ENCODE measurements around the gene TRIM65.
"Not testable (repeated sequence)": the region's sequence is repeated elsewhere in the genome, so short reads cannot be mapped to it uniquely, and the experiment has no call there.

Gene TRIM65

DNA sequence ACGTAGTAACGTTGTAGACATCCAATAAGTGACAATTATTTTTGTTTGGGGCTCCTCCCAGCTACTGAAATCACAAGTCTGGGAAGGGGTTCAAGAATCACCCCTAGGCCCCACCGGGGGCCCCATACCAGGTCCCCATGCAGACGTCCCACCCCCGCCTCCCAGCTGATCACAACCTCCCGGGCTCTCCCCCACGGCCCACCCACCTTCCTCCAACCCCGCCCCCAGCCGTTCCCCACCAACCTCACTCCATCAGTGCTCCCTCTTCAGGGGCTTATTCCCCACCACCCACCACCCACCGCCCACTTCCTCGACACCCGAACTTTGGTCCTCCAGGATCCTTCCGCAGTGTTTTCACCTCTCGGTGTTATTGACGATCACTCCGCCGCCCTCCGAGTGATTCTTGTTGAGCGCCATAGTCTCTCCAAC is 41.9 kb downstream of the TRIM65 start:
- peak overlapping the region; percentile 80 for H3K27ac ChIP-seq
- no peak for TF ChIP-seq ZFX (IDR thresholded peaks at IDR 0.05)
- TF ChIP-seq, protein P1, sequence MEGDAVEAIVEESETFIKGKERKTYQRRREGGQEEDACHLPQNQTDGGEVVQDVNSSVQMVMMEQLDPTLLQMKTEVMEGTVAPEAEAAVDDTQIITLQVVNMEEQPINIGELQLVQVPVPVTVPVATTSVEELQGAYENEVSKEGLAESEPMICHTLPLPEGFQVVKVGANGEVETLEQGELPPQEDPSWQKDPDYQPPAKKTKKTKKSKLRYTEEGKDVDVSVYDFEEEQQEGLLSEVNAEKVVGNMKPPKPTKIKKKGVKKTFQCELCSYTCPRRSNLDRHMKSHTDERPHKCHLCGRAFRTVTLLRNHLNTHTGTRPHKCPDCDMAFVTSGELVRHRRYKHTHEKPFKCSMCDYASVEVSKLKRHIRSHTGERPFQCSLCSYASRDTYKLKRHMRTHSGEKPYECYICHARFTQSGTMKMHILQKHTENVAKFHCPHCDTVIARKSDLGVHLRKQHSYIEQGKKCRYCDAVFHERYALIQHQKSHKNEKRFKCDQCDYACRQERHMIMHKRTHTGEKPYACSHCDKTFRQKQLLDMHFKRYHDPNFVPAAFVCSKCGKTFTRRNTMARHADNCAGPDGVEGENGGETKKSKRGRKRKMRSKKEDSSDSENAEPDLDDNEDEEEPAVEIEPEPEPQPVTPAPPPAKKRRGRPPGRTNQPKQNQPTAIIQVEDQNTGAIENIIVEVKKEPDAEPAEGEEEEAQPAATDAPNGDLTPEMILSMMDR (conservative IDR thresholded peaks at IDR 0.05), result no peak

DNA sequence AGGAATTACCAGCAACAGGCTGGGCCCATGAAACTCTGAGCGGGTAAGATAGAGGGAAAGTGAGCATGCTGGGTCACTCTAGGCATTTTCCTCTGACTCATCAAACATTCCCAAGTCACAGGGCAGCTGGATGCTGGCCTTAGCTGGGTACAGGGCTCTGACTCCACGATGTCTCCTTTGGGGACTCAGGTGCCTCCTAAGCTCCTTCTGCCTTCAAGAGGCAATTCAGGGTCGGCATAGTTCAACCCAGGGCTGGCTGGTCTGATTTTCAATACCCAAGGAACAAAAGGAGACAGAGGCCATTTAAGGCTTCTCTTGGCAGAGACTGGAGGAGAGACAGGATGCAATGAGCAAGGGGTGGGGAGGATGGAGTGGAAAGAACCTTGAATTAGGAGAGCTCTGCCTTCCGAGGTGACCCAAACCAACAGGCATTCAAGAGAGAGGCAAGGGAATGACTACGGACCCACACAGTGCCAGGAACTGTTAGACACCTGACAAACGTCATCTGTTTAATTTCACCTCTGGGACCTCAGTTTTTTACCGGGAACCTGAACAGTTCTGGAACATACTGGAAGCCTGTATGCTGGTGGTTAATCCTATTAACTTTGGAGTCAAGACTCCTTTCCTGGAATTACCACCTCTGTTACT is 42.5 kb downstream of the TRIM65 start:
- H3K27ac ChIP-seq, result peak overlapping the region; percentile 80
- no peak for TF ChIP-seq ZFX (IDR thresholded peaks at IDR 0.05)
- TF ChIP-seq, protein P1 (conservative IDR thresholded peaks at IDR 0.05), result no peak

DNA sequence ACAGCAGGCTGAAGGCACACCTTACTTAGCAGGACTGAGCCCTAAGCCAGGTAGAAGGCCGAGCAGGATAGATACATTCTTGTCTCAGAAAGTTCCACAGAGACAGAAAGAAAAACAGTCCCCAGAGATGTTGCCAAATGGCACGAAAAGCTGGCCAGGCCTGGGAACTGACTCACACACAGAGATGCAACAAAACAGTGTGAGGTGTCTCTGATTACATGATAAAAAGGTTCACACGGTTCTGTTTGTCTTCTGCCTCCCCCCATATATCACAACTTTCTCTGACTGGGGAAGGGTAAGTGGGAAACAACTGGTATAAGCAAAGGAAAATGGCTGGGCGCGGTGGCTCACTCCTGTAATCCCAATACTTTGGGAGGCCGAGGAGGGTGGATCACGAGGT is 43.3 kb downstream of the TRIM65 start:
- TF ChIP-seq, protein P1 (conservative IDR thresholded peaks at IDR 0.05), result no peak
- no peak for TF ChIP-seq ZFX (IDR thresholded peaks at IDR 0.05)
- H3K27ac ChIP-seq, result no peak overlapping the region

DNA sequence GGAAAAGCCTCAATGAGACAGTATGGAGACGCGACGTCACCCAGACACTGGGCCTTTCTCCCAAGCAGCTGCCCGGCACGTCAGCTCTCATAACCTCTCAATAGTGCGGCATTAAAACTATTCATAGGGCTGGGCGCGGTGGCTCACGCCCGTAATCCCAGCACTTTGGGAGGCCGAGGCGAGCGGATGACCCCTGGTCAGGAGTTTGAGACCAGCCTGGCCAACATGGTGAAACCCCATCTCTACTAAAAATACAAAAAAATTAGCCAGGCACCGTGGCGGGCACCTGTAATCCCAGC is 45.1 kb downstream of the TRIM65 start:
- not testable (repeated sequence) for H3K27ac ChIP-seq

DNA sequence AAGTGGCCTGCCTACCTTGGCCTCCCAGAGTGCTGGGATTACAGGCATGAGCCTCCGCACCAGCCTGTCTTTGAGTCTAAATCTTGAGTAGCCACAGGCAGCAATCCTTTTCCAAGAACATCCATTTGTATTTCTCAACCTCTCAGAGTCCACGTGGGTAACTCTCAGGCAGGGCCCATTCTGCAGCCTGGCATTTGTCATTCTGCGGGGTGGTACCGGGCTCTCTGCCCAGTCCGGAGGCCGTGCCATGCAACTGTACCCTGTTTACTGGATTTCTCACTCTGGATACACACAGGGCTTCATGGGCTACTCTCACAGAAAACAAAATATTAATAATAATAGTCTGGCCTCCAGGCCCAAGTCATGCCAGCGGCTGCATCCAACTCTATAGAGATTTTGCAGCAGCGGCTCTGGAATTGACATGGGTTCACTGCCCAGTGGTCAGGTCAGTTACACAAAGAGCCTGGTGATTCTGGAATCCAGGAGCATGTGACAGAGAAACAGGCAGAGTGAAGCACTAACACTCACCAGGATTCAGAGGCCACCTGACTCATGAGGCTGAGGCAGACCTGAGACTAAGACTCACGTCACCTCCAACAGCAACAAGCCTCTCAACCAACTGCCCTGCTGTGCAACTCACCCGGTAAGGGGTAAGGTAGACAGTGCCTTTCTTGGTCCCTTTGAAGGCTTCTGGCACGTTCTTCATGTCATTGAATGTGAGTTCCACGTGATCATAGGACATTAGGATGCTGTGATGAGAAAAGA is 45.6 kb downstream of the TRIM65 start:
- no peak for TF ChIP-seq ZFX (IDR thresholded peaks at IDR 0.05)
- TF ChIP-seq, protein P1 (conservative IDR thresholded peaks at IDR 0.05), result no peak

DNA sequence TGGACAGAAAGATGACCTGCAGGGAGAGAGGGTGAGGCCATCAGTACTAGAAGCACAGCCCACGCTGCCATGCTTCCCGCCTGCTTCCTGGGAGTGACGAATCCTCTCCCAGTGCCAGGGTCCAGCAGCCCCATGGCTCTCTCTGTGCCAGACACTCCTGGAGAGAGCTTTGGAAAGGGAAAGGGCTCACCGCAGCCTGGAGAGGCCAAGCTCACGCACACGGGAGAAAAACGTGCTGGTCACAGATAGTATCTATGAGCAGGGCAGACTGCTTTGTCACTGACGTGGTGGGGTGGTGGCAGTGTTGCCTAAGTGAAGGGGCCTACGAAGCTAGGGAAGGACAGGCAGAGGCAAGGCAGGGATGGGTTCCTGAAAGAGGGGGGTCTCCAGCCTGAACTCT is 47.0 kb downstream of the TRIM65 start:
- TF ChIP-seq, protein P1 (conservative IDR thresholded peaks at IDR 0.05), result no peak
- TF ChIP-seq ZFX (IDR thresholded peaks at IDR 0.05), result no peak
- no peak overlapping the region for H3K27ac ChIP-seq

More for the DNA sequence above, 45.6 kb downstream of the TRIM65 start:
- H3K27ac ChIP-seq, result no peak overlapping the region

DNA sequence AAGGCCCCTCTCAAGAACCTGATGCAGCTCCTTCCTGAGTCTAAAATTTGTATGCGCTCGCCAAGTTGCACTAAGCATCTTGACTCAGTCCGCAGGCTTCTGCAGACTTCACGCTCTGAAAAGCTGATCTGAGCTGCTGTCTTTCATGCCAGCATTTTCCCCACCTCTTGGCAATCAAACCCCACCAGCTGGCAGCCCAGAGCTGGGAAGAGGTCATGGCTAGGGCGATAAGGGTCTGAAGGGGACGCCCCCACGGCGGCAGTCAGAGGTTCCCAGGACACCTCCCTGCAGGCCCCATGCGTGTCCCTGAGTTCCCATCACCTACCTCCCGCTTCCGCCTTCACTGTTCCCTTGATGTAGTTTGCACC is 47.5 kb downstream of the TRIM65 start:
- TF ChIP-seq ZFX (IDR thresholded peaks at IDR 0.05), result no peak
- no peak overlapping the region for H3K27ac ChIP-seq

DNA sequence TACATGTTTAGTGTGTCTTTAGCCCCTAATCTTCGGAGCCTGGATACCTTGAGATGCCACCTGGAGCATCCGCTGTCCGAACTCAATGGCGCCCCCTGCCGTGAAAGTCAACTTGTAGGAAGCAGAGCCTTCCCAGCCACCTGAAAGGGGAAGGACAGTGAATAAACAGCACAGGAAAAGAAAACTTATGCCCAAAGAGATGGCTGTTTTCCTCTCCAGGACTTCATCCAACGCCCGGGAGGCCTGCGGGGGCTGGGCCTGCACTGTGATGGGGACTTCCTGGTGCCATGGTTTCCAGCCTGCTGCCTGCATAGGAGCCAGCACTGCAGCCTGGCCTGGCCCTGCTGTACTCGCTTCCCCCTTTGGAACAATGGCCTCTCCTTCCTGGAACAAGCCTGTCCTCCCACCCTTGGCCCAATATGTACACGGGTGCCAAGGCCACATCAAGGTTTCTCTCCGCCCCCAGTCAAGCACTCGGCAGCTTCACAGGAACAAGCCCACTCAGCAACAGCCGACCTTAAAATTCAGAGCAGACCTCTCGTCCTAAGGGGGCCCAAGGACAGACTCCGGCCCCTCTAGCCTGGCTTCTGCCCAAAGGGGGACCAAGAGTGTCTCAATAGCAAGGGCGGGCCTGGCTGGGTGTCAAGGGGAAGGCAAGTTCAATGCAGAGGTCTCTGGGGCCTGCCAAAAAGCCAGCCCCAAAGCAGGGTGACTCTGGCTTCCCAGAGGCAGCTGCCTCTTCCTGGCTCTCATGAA is 48.0 kb downstream of the TRIM65 start:
- TF ChIP-seq ZFX (IDR thresholded peaks at IDR 0.05), result no peak
- TF ChIP-seq, protein P1 (conservative IDR thresholded peaks at IDR 0.05), result peak; percentile 90
- no peak overlapping the region for H3K27ac ChIP-seq

Data from C4-2B (cell line).